K562 treated with DMSO at 1 percent for 24 hours (cell line): ENCODE data around the gene UBTFL1. TPM values are rescaled to one million over a fixed set of nuclear protein-coding genes. Genes with fewer than 3 reads are reported as not detected.

Experiments used
- total RNA-seq: library from RNA; unstranded; fragments of 300-600 nt; gene quantifications from 2 replicates; pipeline ENCODE4 v1.2.3, GENCODE V29; 2022; ENCODE audit warnings: low read depth; ENCODE audit not compliant: insufficient read depth

The UBTFL1 gene, protein sequence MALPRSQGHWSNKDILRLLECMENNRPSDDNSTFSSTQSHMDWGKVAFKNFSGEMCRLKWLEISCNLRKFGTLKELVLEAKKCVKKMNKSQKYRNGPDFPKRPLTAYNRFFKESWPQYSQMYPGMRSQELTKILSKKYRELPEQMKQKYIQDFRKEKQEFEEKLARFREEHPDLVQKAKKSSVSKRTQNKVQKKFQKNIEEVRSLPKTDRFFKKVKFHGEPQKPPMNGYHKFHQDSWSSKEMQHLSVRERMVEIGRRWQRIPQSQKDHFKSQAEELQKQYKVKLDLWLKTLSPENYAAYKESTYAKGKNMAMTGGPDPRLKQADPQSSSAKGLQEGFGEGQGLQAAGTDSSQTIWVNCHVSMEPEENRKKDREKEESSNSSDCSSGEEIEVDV
- not detected in 2 replicates for total RNA-seq

DNA sequence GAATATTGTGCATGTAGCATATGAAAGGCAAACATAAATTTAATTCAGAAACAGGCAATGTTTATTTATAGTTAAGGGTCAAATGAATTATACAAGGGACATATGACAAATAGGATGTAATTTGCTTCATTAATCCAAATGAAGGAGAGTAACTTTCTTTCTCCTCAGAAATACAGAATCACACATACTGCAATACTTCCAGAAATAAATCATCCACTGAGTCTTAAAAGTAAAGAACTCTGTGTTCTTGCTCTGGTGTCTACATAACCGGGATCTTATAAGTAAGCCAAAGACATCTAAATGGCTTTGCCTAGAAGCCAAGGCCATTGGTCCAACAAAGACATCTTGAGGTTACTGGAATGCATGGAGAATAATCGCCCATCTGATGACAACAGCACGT lies at the start of gene UBTFL1:
Gene UBTFL1 (plus strand): TSS at position 301 of the 400 bp plus-strand sequence. CDS start 0 bp downstream, at position 301.

DNA sequence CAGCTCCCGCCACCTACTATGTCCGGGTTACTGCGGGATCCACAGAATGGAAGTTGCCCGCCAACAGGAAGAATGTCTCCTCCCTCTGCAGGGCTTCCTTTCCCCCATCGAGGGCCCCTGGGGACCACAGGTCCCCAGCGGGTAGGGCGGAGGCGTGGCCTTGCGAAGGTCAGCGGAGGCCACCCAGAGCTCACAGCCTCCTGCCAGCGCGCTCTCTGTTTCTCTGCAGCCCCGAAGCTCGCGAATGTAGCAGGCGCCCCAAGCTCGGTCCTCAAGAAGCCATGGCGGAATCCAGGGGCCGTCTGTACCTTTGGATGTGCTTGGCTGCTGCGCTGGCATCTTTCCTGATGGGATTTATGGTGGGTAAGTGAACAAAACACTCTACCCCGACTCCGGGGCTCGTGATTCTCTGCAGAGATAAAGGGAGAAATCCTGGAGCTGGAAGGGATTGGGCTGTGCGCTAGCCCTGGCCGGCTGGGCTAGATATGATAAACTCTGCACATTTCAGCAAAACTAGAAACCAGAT lies 48.8 kb downstream of the UBTFL1 start, which contains the start of gene NAALAD2:
Gene NAALAD2 (plus strand): TSS at position 186 of the 526 bp plus-strand sequence. CDS start 96 bp downstream, at position 282.

Other genes starting within 250 kb of the UBTFL1 start
- gene TRIM64B, start 207.5 kb upstream of the UBTFL1 start, total RNA-seq = not detected in 2 replicates
- gene TRIM49D1, start 163.7 kb upstream of the UBTFL1 start, total RNA-seq = not detected in 2 replicates
- gene TRIM49D2, start 161.9 kb upstream of the UBTFL1 start, total RNA-seq = not detected in 2 replicates
- not detected in 2 replicates for gene TRIM64, start 119.9 kb upstream of the UBTFL1 start, total RNA-seq
- gene TRIM49C, start 54.8 kb upstream of the UBTFL1 start, total RNA-seq = not detected in 2 replicates
- 0.49 and 1.2 TPM in 2 replicates for gene NAALAD2, start 48.7 kb downstream of the UBTFL1 start, total RNA-seq
- 23.0 and 31.1 TPM in 2 replicates for gene CHORDC1, start 137.1 kb downstream of the UBTFL1 start, total RNA-seq